Glomerular endothelial cell (primary cell): Measurements from ENCODE around the gene KCND3. TPM values are rescaled to one million over a fixed set of nuclear protein-coding genes. Genes with fewer than 3 reads are reported as not detected.
"Not testable (repeated sequence)": the region's sequence is repeated elsewhere in the genome, so short reads cannot be mapped to it uniquely, and the experiment has no call there.

Source experiments
- DNase-seq: peaks from one replicate; pipeline ENCODE4 v3.0.0-alpha.2; 2011; ENCODE audit warnings: low read depth, low spot score; ENCODE audit errors: extremely low read depth
- total RNA-seq: library from RNA; depleted of rRNA; stranded (reverse); fragments of >200 nt; gene quantifications from 2 replicates; pipeline ENCODE4 v1.2.3, GENCODE V29; 2015

Gene KCND3
- total RNA-seq, 1 donor from 2014 or later, result not detected

GRCh38 chr1:111750856-111751255 lies 238.6 kb downstream of the KCND3 start:
- DNase-seq, result no peak

- no peak for DNase-seq
These were observed 239.8 kb downstream of the KCND3 start for GRCh38 chr1:111749628-111750027.

- DNase-seq, result no peak
These were observed 241.5 kb downstream of the KCND3 start for GRCh38 chr1:111747947-111748346.

GRCh38 chr1:111747282-111747734 lies 242.2 kb downstream of the KCND3 start:
- no peak for DNase-seq

- no peak for DNase-seq
These were observed 242.9 kb downstream of the KCND3 start for GRCh38 chr1:111746614-111746999.

- DNase-seq, result no peak
These were observed 243.5 kb downstream of the KCND3 start for GRCh38 chr1:111745675-111746613.

- no peak for DNase-seq
These were observed 245.8 kb downstream of the KCND3 start for GRCh38 chr1:111743679-111744101.

- no peak for DNase-seq
These were observed 246.4 kb downstream of the KCND3 start for GRCh38 chr1:111742938-111743549.

- not testable (repeated sequence) for DNase-seq
These were observed 247.2 kb downstream of the KCND3 start for GRCh38 chr1:111742292-111742691.

GRCh38 chr1:111739925-111740765 lies 249.3 kb downstream of the KCND3 start:
- no peak for DNase-seq

- DNase-seq, result no peak
These were observed 250.1 kb downstream of the KCND3 start, which contains the start of gene INKA2 for GRCh38 chr1:111739194-111739924. TSS of gene INKA2 (minus strand) at chr1:111739395. CDS start at chr1:111739242, 153 bp downstream.

- no peak for DNase-seq
These were observed 250.9 kb downstream of the KCND3 start for GRCh38 chr1:111738436-111739193.

- DNase-seq, result no peak
These were observed 251.4 kb downstream of the KCND3 start for GRCh38 chr1:111738133-111738435.

GRCh38 chr1:111737216-111738132 lies 252.0 kb downstream of the KCND3 start:
- DNase-seq, result no peak

- DNase-seq, result no peak
These were observed 252.8 kb downstream of the KCND3 start for GRCh38 chr1:111736548-111737215.

GRCh38 chr1:111735858-111736544 lies 253.5 kb downstream of the KCND3 start:
- no peak for DNase-seq

- DNase-seq, result no peak
These were observed 254.1 kb downstream of the KCND3 start for GRCh38 chr1:111735321-111735720.
